Measurements from ENCODE around the gene PTPN21. TPM values are rescaled to one million over a fixed set of nuclear protein-coding genes. Genes with fewer than 3 reads are reported as not detected.

PTPN21 gene
- total RNA-seq, 1 donor from 2014 or later, result 30.1 TPM

DNA sequence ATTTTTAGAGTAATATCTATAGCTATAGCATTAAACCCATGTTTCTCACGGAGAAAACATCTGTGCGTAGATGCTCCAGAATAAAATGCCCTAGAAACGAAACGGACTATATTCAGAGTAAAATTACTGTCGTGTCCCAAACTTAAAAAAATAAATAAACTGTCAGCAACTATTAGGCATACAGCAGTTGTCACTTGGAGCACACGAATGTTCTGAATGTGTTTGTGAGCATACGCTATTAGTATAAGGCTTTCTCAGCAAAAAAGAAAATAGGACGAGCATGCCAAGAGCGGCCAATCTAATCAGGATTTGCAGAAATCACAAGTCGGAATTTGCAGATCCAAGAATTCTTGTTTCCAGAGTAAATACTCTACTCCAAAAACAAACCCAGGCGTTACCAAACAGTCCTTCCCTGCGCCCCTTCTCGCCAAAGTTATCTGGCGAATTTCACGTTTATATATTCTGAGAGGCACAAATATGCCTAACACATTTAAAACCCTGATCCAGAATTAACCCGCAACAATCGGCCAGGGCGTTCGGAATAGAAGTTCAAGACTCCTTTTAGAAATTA is 836 bp downstream of the PTPN21 start:
- peak overlapping the region; percentile 70 for H3K27ac ChIP-seq (ENCODE audit: low read depth, low read length)
- H3K4me2 ChIP-seq (ENCODE audit: low read length), result peak overlapping the region; percentile 89
- peak overlapping the region; percentile 49 for H2AFZ ChIP-seq (ENCODE audit: low read depth, low read length)
- peaks cover 1% of the 10 kb centered on the region for H3K36me3 ChIP-seq (ENCODE audit: insufficient read depth, low read length)
- DNase-seq (ENCODE audit: low read depth) (peak; percentile 22), FAIRE-seq (no peak)
- peaks cover 27% of the 10 kb centered on the region for H3K4me1 ChIP-seq (ENCODE audit: insufficient read depth, low read length)
- Mint-ChIP-seq H3K9me3 (ENCODE audit: unreplicated experiment) (no peaks in the 10 kb centered on the region), H3K27me3 (ENCODE audit: low read depth, unreplicated experiment) (no peaks in the 10 kb centered on the region), H3K4me1 (ENCODE audit: low read depth, unreplicated experiment) (peaks cover 15% of the 10 kb centered on the region), H3K4me3 (ENCODE audit: unreplicated experiment) (peak overlapping the region; percentile 92), H3K27ac (ENCODE audit: unreplicated experiment) (peak overlapping the region; percentile 42), H3K36me3 (ENCODE audit: low read depth, unreplicated experiment) (peaks cover 4% of the 10 kb centered on the region)
- H3K4me3 ChIP-seq (ENCODE audit: insufficient read depth, low read depth, low read length), result peak overlapping the region; percentile 92
- H3K79me2 ChIP-seq (ENCODE audit: insufficient read depth, low read length), result peaks cover 47% of the 10 kb centered on the region
- H3K9me3 ChIP-seq (ENCODE audit: insufficient read depth, low read depth, low read length), result no peaks in the 10 kb centered on the region
- peaks cover 27% of the 10 kb centered on the region for H4K20me1 ChIP-seq (ENCODE audit: insufficient read depth, low read length)
- H3K9ac ChIP-seq (ENCODE audit: low read length), result peak overlapping the region; percentile 91
- no peak for TF ChIP-seq EZH2 (IDR thresholded peaks at IDR 0.05; ENCODE audit: insufficient read depth, low read length)
- TF ChIP-seq, protein P1, sequence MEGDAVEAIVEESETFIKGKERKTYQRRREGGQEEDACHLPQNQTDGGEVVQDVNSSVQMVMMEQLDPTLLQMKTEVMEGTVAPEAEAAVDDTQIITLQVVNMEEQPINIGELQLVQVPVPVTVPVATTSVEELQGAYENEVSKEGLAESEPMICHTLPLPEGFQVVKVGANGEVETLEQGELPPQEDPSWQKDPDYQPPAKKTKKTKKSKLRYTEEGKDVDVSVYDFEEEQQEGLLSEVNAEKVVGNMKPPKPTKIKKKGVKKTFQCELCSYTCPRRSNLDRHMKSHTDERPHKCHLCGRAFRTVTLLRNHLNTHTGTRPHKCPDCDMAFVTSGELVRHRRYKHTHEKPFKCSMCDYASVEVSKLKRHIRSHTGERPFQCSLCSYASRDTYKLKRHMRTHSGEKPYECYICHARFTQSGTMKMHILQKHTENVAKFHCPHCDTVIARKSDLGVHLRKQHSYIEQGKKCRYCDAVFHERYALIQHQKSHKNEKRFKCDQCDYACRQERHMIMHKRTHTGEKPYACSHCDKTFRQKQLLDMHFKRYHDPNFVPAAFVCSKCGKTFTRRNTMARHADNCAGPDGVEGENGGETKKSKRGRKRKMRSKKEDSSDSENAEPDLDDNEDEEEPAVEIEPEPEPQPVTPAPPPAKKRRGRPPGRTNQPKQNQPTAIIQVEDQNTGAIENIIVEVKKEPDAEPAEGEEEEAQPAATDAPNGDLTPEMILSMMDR (IDR thresholded peaks at IDR 0.05; ENCODE audit: insufficient read depth, low read depth, low read length), result no peak
- H3K27me3 ChIP-seq (ENCODE audit: insufficient read depth, low read length), result no peaks in the 10 kb centered on the region

DNA sequence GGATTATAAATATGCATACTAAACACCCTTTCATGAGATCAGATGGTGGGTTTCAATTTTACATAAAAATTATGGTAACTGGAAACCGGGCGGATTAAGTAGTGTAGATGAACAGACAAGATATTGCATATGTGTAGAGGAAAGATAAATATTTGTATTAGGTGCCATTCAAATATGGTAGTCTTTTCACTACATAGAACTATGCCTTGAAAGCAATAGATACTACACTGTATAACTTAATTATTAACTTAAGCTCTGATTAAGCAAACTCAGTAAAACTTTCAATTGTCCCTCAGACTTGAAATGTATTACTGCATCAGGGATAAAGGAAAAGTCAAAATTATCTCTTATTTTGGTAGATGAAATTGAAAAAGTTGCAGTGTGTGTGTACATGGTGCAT is 1.9 kb downstream of the PTPN21 start:
- H3K27ac Mint-ChIP-seq (ENCODE audit: unreplicated experiment), result no peak overlapping the region
- H3K79me2 ChIP-seq (ENCODE audit: insufficient read depth, low read length), result peaks cover 58% of the 10 kb centered on the region
- H3K4me3 Mint-ChIP-seq (ENCODE audit: unreplicated experiment), result peak overlapping the region; percentile 92
- no peaks in the 10 kb centered on the region for H3K9me3 Mint-ChIP-seq (ENCODE audit: unreplicated experiment)
- H3K27me3 Mint-ChIP-seq (ENCODE audit: low read depth, unreplicated experiment), result no peaks in the 10 kb centered on the region
- DNase-seq (ENCODE audit: low read depth) (no peak), FAIRE-seq (no peak)
- peaks cover 27% of the 10 kb centered on the region for H3K4me1 ChIP-seq (ENCODE audit: insufficient read depth, low read length)
- H3K27me3 ChIP-seq (ENCODE audit: insufficient read depth, low read length), result no peaks in the 10 kb centered on the region
- TF ChIP-seq EZH2 (IDR thresholded peaks at IDR 0.05; ENCODE audit: insufficient read depth, low read length), result no peak
- TF ChIP-seq, protein P1 (IDR thresholded peaks at IDR 0.05; ENCODE audit: insufficient read depth, low read depth, low read length), result no peak
- H3K27ac ChIP-seq (ENCODE audit: low read depth, low read length), result no peak overlapping the region
- no peak overlapping the region for H2AFZ ChIP-seq (ENCODE audit: low read depth, low read length)
- peaks cover 15% of the 10 kb centered on the region for H3K4me1 Mint-ChIP-seq (ENCODE audit: low read depth, unreplicated experiment)
- peaks cover 34% of the 10 kb centered on the region for H4K20me1 ChIP-seq (ENCODE audit: insufficient read depth, low read length)
- H3K4me2 ChIP-seq (ENCODE audit: low read length), result peak overlapping the region; percentile 89
- H3K36me3 Mint-ChIP-seq (ENCODE audit: low read depth, unreplicated experiment), result peaks cover 6% of the 10 kb centered on the region
- no peaks in the 10 kb centered on the region for H3K9me3 ChIP-seq (ENCODE audit: insufficient read depth, low read depth, low read length)
- H3K9ac ChIP-seq (ENCODE audit: low read length), result peak overlapping the region; percentile 12
- peak overlapping the region; percentile 25 for H3K4me3 ChIP-seq (ENCODE audit: insufficient read depth, low read depth, low read length)
- H3K36me3 ChIP-seq (ENCODE audit: insufficient read depth, low read length), result peaks cover 11% of the 10 kb centered on the region

DNA sequence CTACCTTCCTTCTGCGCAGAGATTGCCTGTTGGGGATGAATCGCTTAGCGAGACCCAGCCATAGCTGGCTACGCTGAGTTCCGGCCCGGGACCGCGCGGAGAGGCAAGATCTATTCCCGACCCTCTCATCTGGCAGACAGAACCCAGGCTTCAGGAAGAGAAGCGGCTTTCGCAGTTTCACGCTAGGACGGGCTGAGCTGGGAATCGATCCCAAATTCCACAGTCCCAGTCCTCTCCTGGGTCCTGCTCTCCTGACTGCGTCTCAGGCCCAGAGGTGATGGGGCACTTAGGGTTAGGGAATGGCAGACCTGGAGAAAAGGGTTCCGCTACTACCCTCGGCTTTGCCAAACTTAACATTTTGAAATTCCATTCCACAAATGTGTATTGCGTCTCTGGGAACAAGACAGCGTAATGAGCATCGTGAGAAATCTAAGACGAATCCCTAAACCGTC is 2.8 kb downstream of the PTPN21 start:
- Histone ChIP-seq H3K27ac (ENCODE audit: low read depth, low read length) (peak overlapping the region; percentile 5), H3K9me3 (ENCODE audit: insufficient read depth, low read depth, low read length) (no peaks in the 10 kb centered on the region), H3K4me1 (ENCODE audit: insufficient read depth, low read length) (peaks cover 20% of the 10 kb centered on the region), H3K27me3 (ENCODE audit: insufficient read depth, low read length) (no peaks in the 10 kb centered on the region), H3K9ac (ENCODE audit: low read length) (peak overlapping the region; percentile 62), H2AFZ (ENCODE audit: low read depth, low read length) (peak overlapping the region; percentile 72), H3K4me2 (ENCODE audit: low read length) (peak overlapping the region; percentile 89), H3K79me2 (ENCODE audit: insufficient read depth, low read length) (peaks cover 65% of the 10 kb centered on the region), H3K36me3 (ENCODE audit: insufficient read depth, low read length) (peaks cover 14% of the 10 kb centered on the region), H3K4me3 (ENCODE audit: insufficient read depth, low read depth, low read length) (peak overlapping the region; percentile 71), H4K20me1 (ENCODE audit: insufficient read depth, low read length) (peaks cover 40% of the 10 kb centered on the region)
- TF ChIP-seq, protein P1 (IDR thresholded peaks at IDR 0.05; ENCODE audit: insufficient read depth, low read depth, low read length), result no peak
- no peak for TF ChIP-seq EZH2 (IDR thresholded peaks at IDR 0.05; ENCODE audit: insufficient read depth, low read length)
- peaks cover 15% of the 10 kb centered on the region for H3K4me1 Mint-ChIP-seq (ENCODE audit: low read depth, unreplicated experiment)
- no peak overlapping the region for H3K27ac Mint-ChIP-seq (ENCODE audit: unreplicated experiment)
- peak overlapping the region; percentile 92 for H3K4me3 Mint-ChIP-seq (ENCODE audit: unreplicated experiment)
- peaks cover 6% of the 10 kb centered on the region for H3K36me3 Mint-ChIP-seq (ENCODE audit: low read depth, unreplicated experiment)
- no peak for FAIRE-seq
- DNase-seq (ENCODE audit: low read depth), result peak; percentile 10
- no peaks in the 10 kb centered on the region for H3K9me3 Mint-ChIP-seq (ENCODE audit: unreplicated experiment)
- no peaks in the 10 kb centered on the region for H3K27me3 Mint-ChIP-seq (ENCODE audit: low read depth, unreplicated experiment)
